Astrocyte (in vitro differentiated cells and primary cell): ENCODE measurements around the gene C4orf33. TPM values are rescaled to one million over a fixed set of nuclear protein-coding genes. Genes with fewer than 3 reads are reported as not detected.
"Not testable (repeated sequence)": the region's sequence is repeated elsewhere in the genome, so short reads cannot be mapped to it uniquely, and the experiment has no call there.

Experiments used
- DNase-seq: peaks from one replicate; pipeline ENCODE4 v3.0.0-alpha.2; 2010; ENCODE audit warnings: low read depth
- FAIRE-seq: peaks from 2 replicates; lab custom pipeline; 2011; peaks lifted over from hg19 to GRCh38; lab: Jason Lieb, UNC
- H2AFZ ChIP-seq: 2 replicates; pipeline ENCODE4 v1.6.0; 2012; ENCODE audit warnings: low read depth, low read length, inconsistent platforms
- H3K27ac ChIP-seq: 2 replicates; pipeline ENCODE4 v1.5.1; 2011; ENCODE audit warnings: low read depth, low read length, inconsistent platforms
- H3K27me3 ChIP-seq: 2 replicates; pipeline ENCODE4 v1.6.0; 2011; ENCODE audit warnings: low read length, inconsistent platforms; ENCODE audit not compliant: insufficient read depth
- H3K36me3 ChIP-seq: 2 replicates; pipeline ENCODE4 v1.5.1; 2011; ENCODE audit warnings: low read length, inconsistent platforms; ENCODE audit not compliant: insufficient read depth
- H3K4me1 ChIP-seq: 2 replicates; pipeline ENCODE4 v1.5.1; 2011; ENCODE audit warnings: low read length, inconsistent platforms; ENCODE audit not compliant: insufficient read depth
- H3K4me2 ChIP-seq: 2 replicates; pipeline ENCODE4 v1.6.0; 2012; ENCODE audit warnings: low read length, inconsistent platforms
- H3K4me3 ChIP-seq: 2 replicates; pipeline ENCODE4 v1.5.1; 2011; ENCODE audit warnings: low read depth, mild to moderate bottlenecking, low read length, inconsistent platforms; ENCODE audit not compliant: insufficient read depth
- H3K79me2 ChIP-seq: 2 replicates; pipeline ENCODE4 v1.6.0; 2012; ENCODE audit warnings: mild to moderate bottlenecking, low read length, inconsistent platforms; ENCODE audit not compliant: insufficient read depth
- H3K9ac ChIP-seq: 2 replicates; pipeline ENCODE4 v1.6.0; 2012; ENCODE audit warnings: mild to moderate bottlenecking, low read length, inconsistent platforms
- H3K9me3 ChIP-seq: 2 replicates; pipeline ENCODE4 v1.5.1; 2012; ENCODE audit warnings: low read depth, mild to moderate bottlenecking, low read length, inconsistent platforms; ENCODE audit not compliant: insufficient read depth
- H4K20me1 ChIP-seq: 2 replicates; pipeline ENCODE4 v1.6.0; 2012; ENCODE audit warnings: low read length, inconsistent platforms; ENCODE audit not compliant: insufficient read depth
- H3K27ac Mint-ChIP-seq: one replicate; pipeline ENCODE4 v1.8.0; 2021; ENCODE audit warnings: mild to moderate bottlenecking, mixed read lengths; ENCODE audit not compliant: unreplicated experiment
- H3K27me3 Mint-ChIP-seq: one replicate; pipeline ENCODE4 v1.8.0; 2021; ENCODE audit warnings: low read depth, mixed read lengths; ENCODE audit not compliant: unreplicated experiment
- H3K36me3 Mint-ChIP-seq: one replicate; pipeline ENCODE4 v1.8.0; 2021; ENCODE audit warnings: low read depth, mixed read lengths; ENCODE audit not compliant: unreplicated experiment
- H3K4me1 Mint-ChIP-seq: one replicate; pipeline ENCODE4 v1.8.0; 2021; ENCODE audit warnings: low read depth, mixed read lengths; ENCODE audit not compliant: unreplicated experiment
- H3K4me3 Mint-ChIP-seq: one replicate; pipeline ENCODE4 v1.8.0; 2021; ENCODE audit warnings: mild to moderate bottlenecking, moderate library complexity, mixed read lengths; ENCODE audit not compliant: unreplicated experiment
- H3K9me3 Mint-ChIP-seq: one replicate; pipeline ENCODE4 v1.8.0; 2021; ENCODE audit warnings: mild to moderate bottlenecking, mixed read lengths; ENCODE audit not compliant: unreplicated experiment
- CTCF ChIP-seq: IDR thresholded peaks from 2 replicates; pipeline ENCODE4 v1.5.1; 2011; ENCODE audit warnings: low read depth, mild to moderate bottlenecking, inconsistent platforms, low read length, moderate library complexity; ENCODE audit not compliant: insufficient read depth
- EZH2 ChIP-seq: IDR thresholded peaks from 2 replicates; pipeline ENCODE4 v1.6.1; 2012; ENCODE audit warnings: mild to moderate bottlenecking, low read length, inconsistent platforms; ENCODE audit not compliant: insufficient read depth
- total RNA-seq: library from RNA; stranded (reverse); gene quantifications from 2 replicates; pipeline ENCODE4 v1.2.1, GENCODE V29; 2021

The C4orf33 gene
- total RNA-seq, 1 donor from 2014 or later: 10.6 TPM

- FAIRE-seq: no peak
- H3K4me2 ChIP-seq: no peak overlapping the region
- H3K27ac ChIP-seq: no peak overlapping the region
- H3K4me1 Mint-ChIP-seq: no peaks in the 10 kb centered on the region
- H3K9me3 Mint-ChIP-seq: no peaks in the 10 kb centered on the region
- no peaks in the 10 kb centered on the region for H3K36me3 ChIP-seq
- no peak for DNase-seq
- no peaks in the 10 kb centered on the region for H3K27me3 ChIP-seq
- no peak overlapping the region for H2AFZ ChIP-seq
- no peak overlapping the region for H3K9ac ChIP-seq
- no peak overlapping the region for H3K27ac Mint-ChIP-seq
- no peak overlapping the region for H3K4me3 ChIP-seq
- H4K20me1 ChIP-seq: no peaks in the 10 kb centered on the region
- H3K79me2 ChIP-seq: no peaks in the 10 kb centered on the region
- no peaks in the 10 kb centered on the region for H3K27me3 Mint-ChIP-seq
- H3K4me1 ChIP-seq: no peaks in the 10 kb centered on the region
- peaks cover 5% of the 10 kb centered on the region for H3K36me3 Mint-ChIP-seq
- no peaks in the 10 kb centered on the region for H3K9me3 ChIP-seq
- TF ChIP-seq EZH2 (no peak), CTCF (no peak)
- H3K4me3 Mint-ChIP-seq: no peak overlapping the region
Measured at GRCh38 chr4:129113434-129113833, 17.5 kb downstream of the C4orf33 start.

GRCh38 chr4:129113919-129114318, 18.0 kb downstream of the C4orf33 start:
- no peak overlapping the region for H3K27ac Mint-ChIP-seq
- peaks cover 5% of the 10 kb centered on the region for H3K36me3 Mint-ChIP-seq
- Histone ChIP-seq H3K79me2 (no peaks in the 10 kb centered on the region), H3K9ac (no peak overlapping the region), H3K36me3 (no peaks in the 10 kb centered on the region), H3K4me1 (no peaks in the 10 kb centered on the region), H3K27me3 (no peaks in the 10 kb centered on the region), H3K9me3 (no peaks in the 10 kb centered on the region), H2AFZ (no peak overlapping the region), H3K4me3 (no peak overlapping the region), H4K20me1 (no peaks in the 10 kb centered on the region), H3K27ac (no peak overlapping the region), H3K4me2 (no peak overlapping the region)
- no peak for FAIRE-seq
- no peak for TF ChIP-seq EZH2
- TF ChIP-seq CTCF: no peak
- H3K4me3 Mint-ChIP-seq: no peak overlapping the region
- H3K27me3 Mint-ChIP-seq: no peaks in the 10 kb centered on the region
- H3K4me1 Mint-ChIP-seq: no peaks in the 10 kb centered on the region
- H3K9me3 Mint-ChIP-seq: no peaks in the 10 kb centered on the region
- no peak for DNase-seq

GRCh38 chr4:129117705-129118104, 21.8 kb downstream of the C4orf33 start:
- Mint-ChIP-seq H3K36me3 (no peaks in the 10 kb centered on the region), H3K4me3 (no peak overlapping the region), H3K4me1 (no peaks in the 10 kb centered on the region), H3K9me3 (no peaks in the 10 kb centered on the region), H3K27me3 (no peaks in the 10 kb centered on the region), H3K27ac (no peak overlapping the region)
- FAIRE-seq (no peak), DNase-seq (no peak)
- H3K9me3 ChIP-seq: no peaks in the 10 kb centered on the region
- no peak overlapping the region for H3K4me2 ChIP-seq
- no peak overlapping the region for H2AFZ ChIP-seq
- no peak overlapping the region for H3K4me3 ChIP-seq
- no peaks in the 10 kb centered on the region for H3K27me3 ChIP-seq
- no peak overlapping the region for H3K27ac ChIP-seq
- H3K79me2 ChIP-seq: no peaks in the 10 kb centered on the region
- no peaks in the 10 kb centered on the region for H3K36me3 ChIP-seq
- no peak overlapping the region for H3K9ac ChIP-seq
- H4K20me1 ChIP-seq: no peaks in the 10 kb centered on the region
- TF ChIP-seq EZH2: no peak
- TF ChIP-seq CTCF: no peak
- no peaks in the 10 kb centered on the region for H3K4me1 ChIP-seq

- not testable (repeated sequence) for H3K4me1 Mint-ChIP-seq, H2AFZ ChIP-seq, FAIRE-seq, H3K79me2 ChIP-seq, H3K27ac Mint-ChIP-seq, H3K27ac ChIP-seq, H3K9me3 ChIP-seq, H4K20me1 ChIP-seq, H3K36me3 ChIP-seq, H3K27me3 ChIP-seq, H3K4me3 ChIP-seq, DNase-seq, H3K27me3 Mint-ChIP-seq, H3K36me3 Mint-ChIP-seq, H3K4me3 Mint-ChIP-seq, H3K9ac ChIP-seq, H3K4me2 ChIP-seq, H3K4me1 ChIP-seq
- peaks cover 16% of the 10 kb centered on the region for H3K9me3 Mint-ChIP-seq
Measured at GRCh38 chr4:129126614-129127013, 30.7 kb downstream of the C4orf33 start.
